NCI-H82 (cell line): ENCODE measurements around the gene SULF2.

ENCODE experiments used
- DNase-seq: peaks from one replicate; lab custom pipeline; 2025; lab: John Stamatoyannopoulos, UW

Gene SULF2

DNA sequence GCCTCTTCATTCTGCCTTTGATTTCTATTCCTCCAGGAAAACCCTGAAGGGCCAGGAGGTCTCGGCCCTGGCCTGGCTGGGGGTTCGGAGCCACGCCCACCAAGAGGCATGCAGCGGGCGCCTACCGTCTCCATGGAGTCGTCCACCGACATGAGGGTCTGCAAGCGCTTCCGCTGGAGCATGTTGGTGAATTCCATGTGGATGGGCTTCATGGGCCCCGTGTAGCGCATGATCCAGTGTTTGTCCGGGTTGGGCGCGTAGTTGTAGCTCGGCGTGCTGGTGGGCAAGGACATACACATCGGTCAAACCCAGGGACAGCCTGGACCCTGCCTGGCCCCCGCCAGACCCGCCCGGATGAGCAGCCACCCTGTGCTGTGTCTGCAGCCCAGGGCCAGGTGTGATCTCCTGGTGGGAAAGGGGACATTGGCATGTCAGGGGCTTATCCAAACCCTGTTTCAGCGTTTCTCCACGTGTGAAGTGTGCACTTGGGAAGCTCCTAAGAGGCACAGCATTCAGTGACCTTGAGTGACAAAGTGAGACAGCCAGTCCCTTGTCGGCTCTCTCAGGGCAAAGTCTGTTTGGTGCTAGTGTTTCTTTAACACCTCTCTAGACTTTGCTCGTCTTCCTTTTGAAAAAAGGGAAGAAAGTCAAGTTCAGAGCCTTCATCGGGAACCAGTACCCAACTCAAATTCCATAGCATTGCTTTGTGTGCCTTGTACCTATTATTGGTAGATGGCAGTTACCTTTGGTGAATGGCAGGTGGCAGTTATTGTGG is 100.8 kb downstream of the SULF2 start:
- DNase-seq, result no peak

DNA sequence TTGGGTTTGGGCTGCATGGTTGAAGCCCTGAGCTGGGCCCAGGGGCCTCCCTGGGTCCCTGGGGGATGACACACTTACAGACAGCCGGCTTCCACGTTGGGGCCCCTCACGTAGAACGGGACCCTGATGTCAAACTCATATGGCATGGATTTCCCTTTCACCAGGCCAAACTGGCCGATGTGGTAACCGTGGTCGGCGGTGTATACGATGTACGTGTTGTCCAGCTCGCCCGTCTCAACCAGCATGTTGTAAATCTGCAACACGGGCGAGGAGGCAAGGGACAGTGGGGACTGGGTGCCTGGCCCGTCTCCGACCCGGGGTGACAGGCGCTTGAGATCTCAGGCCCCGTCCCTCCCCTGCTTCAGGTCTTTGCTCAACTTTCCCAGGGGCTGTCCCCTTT is 102.4 kb downstream of the SULF2 start:
- DNase-seq, result no peak

DNA sequence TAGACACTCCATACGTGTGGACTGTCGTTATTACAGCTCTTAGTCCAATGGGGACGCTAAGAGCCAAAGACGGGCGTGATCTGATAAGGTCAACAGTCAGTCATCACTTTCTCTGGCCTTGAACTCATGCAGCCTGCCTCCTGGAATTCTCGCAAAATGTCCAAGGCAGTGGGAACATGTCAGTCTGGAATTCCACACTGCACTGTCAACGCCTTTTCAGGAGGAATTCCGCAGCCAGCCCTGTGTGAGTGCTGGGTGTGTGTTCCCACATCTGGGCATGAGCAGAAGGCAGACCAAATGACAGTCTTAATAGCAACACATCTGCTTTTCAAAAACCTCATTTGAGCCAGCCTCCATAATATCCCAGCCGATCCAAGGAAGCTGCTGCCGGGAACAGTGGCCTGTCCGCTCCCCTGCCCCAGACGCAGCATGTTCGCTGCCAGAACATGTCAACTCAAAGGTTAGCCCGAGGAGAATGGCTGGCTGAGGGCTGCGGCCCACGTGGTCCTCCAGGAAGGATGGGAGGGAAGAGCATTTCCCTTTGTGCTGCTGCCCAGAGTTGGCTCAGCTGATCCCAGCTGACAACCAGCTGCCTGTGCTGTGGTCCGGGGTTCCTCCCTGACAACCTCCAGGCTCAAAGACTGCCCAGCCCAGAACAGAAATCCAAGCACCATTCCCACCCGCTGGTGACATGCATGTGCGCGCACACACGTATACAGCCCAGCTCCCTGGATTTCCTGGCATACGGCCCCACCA is 103.1 kb downstream of the SULF2 start:
- no peak for DNase-seq

DNA sequence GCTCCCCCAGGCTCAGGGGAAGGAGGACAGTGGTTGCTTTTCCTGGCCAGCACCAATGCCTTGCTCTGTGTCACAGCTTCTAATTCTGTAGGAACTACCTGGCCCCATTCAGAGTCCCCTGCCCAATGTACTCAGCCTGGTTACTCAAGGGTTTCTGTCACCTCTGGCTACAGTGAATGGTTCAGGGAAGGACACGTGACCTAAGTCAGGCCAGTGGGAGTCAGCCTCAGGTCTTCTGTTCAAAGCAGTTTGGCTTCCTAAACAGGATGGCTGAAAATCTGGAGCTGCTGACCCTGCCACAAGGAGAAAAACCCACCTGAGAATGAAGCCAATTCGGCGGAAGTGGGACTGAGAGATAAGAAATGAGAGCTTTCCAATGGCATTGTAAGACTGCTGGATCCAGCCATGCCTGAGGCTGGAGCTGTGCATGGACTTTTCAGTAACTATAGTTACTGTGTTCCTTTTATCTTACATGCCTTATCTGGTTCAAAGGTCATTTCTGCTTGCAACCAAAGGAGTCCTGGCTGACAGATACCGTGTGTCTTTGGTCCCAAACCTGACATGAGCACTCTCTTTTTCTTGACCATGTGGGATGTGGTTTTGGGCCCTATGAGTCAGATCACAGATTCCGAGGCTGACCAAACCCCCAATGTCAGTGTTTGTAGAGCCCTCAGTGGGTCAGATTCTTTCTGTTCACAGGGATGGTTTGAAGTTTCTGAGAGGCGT is 104.3 kb downstream of the SULF2 start:
- no peak for DNase-seq

DNA sequence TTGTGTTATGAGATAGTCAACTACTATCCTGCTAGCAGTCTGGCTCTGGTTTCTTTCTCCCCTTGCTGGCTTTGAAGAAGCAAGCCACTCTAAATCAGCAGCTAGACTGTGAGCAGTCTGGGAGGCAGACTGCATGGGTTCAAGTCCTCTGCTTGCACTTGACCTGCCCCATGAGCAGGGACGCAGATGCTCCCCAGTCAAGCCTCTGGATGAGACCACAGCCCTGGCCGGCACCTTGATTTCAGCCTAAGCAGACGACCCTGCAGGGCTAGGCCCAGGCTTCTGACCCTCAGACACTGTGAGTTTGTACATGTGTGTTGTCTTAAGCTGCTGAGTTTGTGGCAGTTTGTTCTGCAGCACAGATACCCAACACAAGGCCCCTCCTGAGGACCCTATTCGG is 105.8 kb downstream of the SULF2 start:
- DNase-seq, result no peak

DNA sequence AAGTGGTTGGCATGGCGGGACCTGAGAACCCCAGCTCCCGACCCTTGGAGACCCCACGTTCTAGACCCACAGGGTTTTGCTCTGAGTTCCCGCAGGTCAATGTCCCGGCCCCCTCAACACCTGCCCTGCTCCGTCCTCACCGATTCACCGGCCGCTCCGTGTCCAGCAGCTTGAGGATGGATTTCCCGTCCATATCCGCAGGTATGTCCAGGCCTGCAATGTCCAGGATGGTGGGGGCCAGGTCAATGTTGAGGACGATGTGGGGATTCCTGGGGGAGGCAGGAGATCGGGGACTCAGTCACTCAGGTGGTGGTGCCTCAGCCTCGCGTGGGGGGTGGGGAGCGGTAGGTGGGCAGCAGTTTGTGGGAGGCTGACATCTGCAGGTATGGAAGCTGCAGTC is 106.7 kb downstream of the SULF2 start:
- no peak for DNase-seq

DNA sequence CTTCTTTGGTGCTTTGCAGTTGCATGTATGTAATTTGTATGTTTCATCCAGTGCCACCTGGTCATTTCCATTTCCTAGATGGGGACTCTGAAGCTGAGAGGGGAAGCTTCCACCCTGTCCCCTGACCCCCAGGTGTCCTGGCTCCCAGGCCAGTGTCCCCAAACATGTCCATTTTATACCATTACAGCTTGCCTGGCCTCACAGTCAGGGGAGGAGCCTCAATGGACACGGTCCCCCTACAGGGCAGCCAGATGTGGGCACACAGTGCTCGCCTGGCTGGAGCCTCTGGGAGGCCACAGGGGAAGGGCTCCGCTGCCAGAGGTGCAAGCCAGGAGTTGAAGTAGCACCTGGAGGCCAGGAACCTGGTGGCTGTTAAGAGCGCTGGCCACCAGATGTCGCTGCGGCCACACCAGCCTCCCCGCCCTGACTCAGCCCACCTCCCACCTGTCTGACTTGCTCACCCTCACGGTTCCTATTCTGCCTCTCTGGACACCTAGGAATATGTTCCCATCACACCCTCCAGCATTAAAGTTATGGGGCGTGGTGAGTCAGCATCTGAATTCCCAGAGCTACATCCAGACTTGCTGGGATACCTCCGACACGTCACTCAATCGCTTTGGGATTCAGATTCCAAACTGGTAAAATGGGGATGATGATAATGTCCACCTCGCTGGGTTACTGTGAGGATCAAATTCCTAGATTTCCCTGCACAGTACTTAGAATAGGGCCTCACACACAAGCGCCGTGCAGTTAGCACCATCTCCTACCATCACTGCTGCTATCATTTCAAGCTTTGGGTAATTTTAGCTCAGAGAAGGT is 107.4 kb downstream of the SULF2 start:
- peak; percentile 83 for DNase-seq

DNA sequence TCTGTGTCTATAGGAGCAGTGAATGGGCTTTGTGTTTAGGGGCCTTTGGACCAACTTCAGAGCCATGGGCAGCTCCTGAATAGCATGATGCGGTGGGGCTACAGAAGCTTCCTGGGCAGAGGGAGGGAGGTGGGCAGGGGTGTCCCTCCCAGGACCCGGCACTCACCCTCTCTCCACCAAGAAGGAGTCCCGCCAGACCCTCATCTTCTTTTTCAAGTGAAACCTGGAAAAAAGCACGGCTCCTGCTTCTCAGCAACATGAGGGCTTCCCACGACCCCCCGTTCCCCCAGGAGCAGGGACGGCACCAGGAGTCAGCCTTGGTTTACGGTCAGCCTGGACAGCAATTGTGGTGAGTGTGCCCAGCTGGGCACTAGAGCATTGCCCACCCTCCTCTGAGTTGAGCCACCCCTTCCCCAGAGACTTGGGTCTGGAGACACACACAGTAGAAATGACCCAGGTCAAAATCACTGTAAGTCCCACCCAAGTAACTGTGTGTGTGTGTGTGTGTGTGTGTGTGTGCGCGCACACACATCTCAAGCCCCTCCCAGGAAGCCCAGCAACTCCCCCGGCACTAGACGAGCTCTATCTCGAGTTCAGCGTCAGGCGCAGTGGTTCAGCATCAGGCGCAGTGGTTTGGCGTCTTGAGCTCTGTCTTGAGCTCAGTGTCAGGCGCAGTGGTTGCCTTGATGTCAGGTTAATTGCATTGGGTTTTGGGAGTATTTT is 108.2 kb downstream of the SULF2 start:
- DNase-seq, result no peak

DNA sequence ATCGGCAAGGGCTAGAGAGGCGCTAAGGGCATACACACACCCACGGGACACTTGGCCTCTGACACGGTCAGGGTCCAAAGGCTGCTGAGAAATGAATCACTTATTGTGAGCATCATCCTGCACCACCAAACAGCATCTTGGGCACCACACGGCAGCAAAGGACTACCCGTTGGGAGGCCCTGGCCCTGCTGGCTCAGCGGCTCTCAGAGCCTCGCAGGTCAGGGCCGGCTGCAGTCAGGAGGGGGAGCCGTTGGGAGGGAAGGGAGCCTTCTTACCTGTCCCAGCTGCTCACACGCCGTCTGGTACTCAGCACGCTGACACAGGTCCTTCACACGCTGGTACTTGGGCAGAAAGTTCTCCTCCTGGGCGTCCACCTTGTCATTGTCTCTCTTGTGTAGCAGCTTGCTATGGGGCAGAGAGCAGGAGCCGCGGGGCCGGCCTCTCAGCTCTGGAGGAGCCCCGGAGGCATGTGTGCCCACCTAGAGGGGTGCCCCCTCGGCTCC is 109.0 kb downstream of the SULF2 start:
- peak; percentile 27 for DNase-seq

DNA sequence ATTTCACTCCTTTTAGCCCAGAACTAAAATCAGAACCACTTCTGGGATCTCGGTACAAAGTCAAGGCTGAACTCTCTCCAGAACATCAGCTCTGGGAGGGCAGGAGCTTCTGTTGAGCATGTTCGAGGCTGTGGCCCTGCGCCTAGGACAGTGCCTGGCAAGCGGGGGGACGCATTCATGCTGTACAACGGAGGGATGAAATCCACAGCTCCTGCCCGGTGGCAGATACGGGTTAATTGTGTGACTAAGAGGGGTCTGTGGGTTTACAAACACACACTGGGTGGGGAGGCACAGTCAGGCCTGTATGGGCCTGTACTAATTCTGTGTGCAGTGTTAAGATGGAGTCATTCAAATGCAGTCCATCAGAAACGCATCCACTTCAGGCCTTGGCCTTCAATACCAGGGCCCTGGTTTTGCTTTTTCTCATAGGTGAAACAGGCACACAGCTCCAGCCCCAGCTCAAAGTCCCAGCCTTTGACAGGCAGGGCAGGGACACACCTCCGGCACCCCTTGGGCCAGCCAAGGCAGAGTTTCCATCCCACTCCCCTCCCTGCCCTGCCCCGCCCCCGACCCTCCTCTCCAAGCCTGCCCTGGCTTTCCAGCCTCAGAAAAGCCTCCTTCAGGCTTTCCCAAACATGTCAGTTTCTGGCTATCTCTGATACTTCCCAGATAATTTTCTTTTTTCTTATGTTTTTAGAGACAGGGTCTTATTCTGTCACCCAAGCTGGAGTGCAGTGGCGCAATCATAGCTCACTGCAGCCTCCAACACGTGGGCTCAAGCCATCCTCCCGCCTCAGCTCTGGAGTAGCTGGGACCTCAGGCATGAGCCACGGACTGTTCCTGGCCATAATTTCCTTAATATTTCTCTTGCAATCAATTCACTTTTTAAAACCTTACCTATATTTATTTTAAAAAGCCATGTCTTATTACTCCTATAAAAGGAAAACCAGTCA is 109.8 kb downstream of the SULF2 start:
- no peak for DNase-seq

DNA sequence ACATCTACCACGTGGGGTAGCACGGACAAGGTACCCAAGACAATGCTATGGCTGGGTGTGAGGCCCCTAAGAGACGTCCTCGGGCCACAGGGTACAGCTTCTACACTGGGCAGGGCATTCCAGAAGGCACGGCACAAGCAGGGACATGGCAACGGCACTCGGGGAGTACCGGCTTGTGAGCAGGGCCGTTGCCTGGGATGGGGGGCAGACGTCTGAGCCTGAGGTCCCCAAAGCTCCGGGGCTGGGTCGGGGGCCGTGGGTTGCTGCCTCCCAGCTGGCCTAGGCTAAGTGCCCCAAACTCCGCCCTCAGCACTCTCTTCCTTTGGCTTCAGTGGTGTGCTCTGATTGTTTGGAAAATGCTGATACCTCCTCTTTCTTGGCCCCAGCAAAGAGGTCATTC is 110.6 kb downstream of the SULF2 start:
- DNase-seq, result no peak

DNA sequence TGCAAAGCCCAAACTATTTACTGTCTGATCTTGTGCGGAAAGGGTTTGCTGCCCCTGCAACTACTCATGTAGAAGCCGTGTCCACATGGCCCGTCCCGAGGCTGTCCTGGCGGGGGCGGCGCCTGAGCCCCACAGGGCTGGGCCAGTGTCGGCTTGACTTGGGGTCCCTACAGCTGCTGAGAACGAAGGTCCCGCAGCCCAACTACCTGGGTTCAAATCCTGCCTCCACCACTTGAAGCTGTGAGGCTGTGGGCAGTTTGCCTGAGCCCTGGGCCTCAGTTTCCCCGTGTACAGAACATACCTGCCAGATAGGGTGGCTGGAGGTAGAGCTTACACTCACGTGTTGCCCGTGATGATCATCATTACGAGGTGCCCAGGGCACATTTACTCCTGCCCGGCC is 111.1 kb downstream of the SULF2 start:
- DNase-seq, result no peak

DNA sequence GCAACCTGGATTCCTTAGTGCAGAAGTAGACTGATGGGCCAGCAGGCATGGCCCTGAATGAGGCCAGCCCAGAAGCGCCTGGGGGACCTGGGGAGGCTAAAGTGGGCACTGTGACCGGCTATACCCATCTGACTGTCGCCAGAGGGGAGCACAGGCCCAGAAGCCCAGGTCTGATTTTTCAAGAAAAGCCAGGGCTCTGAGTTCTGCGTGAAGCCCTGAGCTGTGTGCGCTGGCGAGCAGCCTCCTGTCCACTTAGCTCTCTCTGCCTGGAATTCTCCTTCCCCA is 111.7 kb downstream of the SULF2 start:
- DNase-seq, result no peak

DNA sequence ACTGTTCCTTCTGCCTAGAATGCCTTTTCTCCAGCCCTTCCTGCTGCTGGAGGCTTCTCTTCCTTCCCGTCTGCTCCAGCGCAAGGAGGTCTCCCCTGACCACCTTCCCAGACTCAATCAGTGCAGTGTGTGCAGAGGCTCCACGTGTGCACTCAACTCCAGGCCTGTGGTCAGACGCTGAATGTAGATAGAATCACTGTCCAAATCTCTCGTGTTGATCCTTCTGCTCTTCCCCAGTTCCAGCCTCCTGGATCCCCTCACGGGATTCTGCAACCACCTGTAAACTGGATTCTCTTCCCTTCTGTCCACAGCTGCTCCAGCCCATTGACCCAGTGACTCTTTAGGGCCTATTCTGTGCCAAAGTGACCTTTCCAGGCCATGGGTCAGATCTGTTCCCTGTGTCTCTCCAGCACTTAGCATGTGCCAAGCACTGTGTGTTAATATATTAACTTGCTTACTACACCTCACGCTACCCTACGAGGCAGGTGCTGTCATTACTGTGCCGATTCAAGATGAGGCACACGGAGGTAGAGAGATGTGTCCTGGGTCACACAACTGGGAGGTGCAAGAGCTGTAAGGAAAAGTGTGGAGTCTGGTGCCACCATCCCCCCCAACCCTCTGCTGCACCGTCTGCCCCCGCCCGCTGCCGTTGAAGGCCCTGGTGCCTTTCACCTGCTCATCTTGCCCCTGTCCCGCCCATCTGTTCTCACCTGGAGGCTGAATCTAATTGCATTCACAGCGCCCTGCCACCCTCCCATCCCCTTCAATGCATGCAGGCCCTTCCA is 112.2 kb downstream of the SULF2 start:
- DNase-seq, result no peak

DNA sequence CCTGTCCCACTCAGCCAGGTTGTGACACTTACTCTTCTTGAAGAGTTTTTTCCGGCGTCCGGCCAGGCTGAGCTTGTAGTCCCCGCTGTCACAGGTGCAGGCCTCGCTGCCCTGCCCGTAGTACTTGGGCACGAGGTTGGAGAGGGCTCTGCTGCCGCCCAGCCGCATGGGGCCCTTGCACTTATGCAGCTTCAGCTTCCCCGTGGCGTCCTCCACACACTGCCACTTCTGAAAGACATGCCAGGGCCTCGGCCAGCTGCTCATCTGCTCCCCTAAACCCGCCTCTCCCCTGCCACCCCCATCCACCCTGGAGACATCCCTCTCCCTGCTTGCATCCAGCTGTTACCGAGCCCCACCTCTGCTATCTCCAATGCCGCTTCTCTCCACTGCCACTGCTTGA is 113.1 kb downstream of the SULF2 start:
- no peak for DNase-seq

DNA sequence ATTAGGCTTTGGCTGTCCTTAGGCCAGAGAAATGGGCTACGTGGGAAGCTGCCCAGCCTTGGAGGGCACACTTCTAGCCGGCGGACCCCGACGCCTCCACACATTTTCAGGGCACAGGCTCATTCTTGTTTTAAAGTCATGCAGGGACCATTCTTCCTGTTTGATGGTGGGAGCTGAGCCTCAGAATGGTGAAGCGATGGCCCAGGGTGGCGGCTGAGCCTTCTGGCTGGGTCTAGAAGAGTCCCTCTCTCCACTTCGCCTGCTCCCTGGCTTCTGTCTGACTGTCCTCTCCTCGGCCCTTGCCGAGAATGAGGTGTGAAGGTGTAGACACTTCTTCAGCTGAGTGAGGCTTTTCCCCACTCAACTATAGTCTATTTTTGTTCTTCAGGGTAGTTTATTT is 114.4 kb downstream of the SULF2 start:
- DNase-seq, result no peak

DNA sequence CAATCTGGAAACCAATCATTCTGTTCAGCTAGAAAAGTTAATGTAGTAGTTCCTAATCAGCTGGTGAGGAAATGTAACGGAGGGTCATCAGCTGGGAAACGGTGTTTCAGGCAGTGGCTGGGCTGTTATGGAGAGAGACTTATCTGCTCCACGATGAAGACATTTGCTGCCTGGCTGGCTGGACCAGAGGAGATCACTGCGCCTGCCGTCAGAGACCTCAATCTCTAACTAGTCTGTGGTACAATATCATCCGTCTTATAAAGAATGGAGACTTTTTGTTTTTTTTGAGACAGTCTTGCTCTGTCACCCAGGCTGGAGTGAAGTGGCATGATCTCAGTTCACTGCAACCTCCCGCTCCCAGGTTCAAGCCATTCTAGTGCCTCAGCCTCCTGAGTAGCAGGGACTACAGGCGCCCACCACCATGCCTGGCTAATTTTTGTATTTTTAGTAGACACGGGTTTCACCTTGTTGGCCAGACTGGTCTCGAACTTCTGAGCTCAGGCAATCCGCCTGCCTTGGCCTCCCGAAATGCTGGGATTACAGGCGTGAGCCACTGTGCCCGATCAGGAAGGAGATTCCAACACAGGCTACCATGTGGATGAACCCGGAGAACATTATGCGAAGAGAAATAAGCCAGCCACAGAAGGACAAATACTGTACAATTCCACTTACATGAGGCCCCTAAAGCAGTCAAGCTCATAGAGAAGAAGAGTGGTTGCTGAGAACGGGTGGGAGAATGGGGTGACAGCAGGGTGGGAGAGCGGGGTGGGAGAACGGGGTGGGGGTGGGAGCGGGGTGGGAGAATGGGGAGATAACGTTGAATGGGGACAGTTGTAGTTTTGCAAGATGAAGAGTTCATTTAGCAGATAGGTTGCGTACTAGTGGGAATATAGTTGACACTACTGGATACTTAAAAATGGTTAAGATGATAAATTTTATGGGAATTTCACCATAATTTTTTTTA is 115.1 kb downstream of the SULF2 start:
- DNase-seq, result no peak

DNA sequence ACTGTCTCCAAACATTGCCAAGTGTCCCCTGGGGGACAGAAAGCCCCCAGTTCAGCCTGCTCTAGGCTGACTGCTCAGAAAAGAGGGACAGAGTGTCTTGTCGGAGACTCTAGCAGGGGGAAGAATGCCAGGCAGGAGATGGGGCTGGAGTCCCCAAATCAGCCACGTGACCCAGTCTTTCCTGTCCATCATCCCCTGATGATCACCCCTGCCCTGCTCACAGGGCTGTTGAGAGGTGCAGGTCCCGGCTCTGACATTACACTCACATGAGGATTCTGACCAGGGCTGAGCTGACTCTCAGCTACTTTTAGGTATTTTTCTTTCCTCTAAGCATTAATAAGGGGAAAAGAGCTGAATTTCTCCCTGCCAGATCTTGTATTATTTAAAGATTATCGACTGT is 115.8 kb downstream of the SULF2 start:
- DNase-seq, result no peak

DNA sequence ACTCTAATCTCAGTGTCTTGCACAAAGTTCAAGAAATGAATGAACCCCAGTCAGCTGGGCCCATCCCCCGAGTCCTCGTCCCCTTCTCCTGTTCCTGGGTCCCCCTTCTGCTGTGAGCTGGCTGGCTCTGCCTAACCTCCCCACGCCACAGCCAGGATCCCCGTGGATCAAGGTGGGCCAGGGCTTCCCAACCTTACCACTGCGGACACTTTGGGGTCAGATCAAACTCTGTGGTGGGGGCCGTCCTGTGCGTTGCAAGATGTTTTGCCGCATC is 116.2 kb downstream of the SULF2 start:
- no peak for DNase-seq
